NCI-H82 treated with DMSO at 0.1 percent for 48 hours (cell line): ENCODE measurements around the gene CYP4V2.

ENCODE experiments used
- DNase-seq: peaks from one replicate; lab custom pipeline; 2025; ENCODE audit not compliant: unreplicated experiment; lab: John Stamatoyannopoulos, UW

The CYP4V2 gene

DNA sequence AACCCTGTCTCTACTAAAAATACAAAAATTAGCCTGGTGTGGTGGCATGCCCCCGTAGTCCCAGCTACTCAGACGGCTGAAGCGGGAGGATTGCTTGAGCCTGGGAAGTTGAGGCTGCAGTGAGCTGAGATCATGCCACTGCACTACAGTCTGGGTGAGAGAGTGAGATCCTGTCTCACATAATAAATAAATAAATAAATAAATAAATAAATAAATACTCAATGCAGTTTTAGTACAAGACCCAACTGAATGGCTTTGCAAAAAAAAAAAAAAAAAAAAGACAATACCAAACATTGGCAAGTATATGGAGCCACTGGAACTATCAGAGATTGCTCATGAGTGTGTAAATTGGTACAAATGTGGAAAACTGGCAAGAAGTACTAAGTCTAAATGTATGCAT is 3.3 kb upstream of the CYP4V2 start:
- no peak for DNase-seq

DNA sequence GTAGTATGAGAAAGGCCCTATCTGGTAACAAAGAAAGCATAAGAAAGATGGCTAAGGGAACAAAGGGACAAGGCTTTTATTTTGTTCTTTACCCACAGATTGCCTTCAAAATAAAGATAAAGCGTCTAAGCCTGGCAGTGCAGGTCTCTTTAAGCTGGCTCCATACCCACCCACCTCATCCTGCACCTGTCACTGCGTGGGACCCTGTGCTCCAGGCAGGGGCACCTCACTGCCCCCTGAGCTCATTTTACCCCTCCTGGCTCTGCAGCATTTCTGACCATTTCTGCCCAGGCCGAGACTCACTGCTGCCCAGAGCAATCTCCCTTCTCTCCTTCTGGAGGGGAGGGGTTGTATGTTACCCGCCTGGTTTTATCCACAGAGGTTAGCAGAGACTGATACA is 1.7 kb upstream of the CYP4V2 start:
- DNase-seq, result no peak

DNA sequence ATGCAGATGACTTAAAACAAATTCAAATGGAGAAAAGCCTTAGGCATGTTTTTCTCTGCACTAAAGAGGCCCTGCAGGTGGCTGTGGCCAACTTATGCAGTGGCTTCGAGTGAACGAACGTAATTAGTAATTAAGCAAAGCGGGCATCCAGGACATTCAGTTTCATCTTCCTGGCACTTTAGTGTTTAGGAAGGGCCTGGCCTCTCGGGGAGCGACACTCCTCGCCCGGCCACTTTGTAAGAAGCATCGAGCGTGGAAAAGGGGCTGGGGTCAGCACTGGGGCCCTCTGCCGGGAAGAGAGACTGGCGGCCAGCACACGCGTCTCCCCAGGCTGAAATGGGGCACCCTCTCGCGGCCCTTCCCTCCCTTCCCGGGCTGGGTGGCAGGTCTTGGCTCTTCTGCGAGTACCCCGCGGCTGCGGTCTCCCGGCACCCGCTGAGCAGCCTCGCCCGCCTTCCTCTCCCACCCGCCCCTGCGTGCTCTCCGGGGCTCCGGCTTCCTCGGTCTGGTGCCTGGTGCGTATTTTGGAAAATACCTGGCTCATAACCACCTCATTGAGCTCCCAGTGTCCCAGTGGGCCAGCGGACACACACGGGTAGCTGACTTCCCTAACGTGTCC is 677 bp upstream of the CYP4V2 start:
- no peak for DNase-seq

- DNase-seq, result no peak
These were observed 772 bp downstream of the CYP4V2 start for GRCh38 chr4:186192066-186192612.

DNA sequence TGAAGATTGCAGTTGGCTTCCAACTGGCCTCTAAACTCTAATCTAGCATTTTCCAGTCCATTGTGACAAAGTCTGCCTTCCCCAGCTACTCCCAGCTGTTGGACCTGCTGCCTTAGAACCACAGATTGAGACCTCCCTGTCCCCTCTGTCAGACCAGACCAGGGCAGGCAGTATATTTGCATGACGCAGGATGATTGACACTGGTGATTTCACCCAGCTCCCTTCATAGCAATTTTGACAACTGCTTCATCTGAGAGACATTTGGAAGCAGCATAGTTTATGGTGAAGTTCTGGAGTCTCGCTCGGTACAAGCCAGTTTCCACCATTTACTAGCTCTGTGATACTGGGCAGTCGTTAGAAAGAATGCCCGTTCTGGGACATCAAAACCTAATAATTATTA is 2.5 kb downstream of the CYP4V2 start:
- DNase-seq, result no peak

DNA sequence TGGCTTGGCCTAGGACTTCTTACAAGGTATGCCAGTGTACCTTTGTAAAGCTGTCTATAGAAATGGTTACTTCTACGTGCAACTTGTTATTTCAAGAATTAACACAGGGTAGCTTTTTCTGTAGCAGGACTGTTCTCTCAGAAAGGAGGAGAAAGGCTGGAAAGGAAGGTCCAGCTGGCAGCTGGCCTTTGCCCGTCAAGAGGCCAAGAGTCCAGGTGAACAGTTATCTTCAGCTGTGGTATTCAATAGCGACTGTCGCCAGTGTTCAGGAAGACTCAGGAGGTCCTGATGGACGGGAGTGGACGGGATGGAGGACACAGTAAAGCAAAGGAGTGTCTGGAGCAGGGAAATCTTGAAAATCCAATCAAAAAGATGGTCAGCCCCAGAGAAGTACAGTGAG is 4.7 kb downstream of the CYP4V2 start:
- DNase-seq, result no peak

DNA sequence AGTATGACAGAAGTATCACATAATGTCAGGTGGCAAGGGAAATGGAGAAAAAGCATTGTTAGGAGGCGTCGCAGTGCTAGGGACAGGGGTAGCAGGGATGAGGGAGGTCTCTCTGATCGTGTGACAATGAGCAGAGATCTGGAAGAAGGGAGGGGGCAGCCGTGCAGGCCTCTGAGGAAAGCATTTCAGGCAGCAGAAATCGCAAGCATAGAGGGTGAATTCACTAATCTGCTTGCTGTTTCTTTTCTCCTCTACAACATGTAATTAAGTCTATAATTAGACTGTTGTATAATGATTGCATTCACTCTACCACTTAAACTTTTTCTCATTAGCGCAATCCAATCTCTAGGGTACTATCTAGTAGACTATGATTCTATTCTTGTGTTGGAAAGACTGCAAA is 9.1 kb downstream of the CYP4V2 start:
- DNase-seq, result no peak

DNA sequence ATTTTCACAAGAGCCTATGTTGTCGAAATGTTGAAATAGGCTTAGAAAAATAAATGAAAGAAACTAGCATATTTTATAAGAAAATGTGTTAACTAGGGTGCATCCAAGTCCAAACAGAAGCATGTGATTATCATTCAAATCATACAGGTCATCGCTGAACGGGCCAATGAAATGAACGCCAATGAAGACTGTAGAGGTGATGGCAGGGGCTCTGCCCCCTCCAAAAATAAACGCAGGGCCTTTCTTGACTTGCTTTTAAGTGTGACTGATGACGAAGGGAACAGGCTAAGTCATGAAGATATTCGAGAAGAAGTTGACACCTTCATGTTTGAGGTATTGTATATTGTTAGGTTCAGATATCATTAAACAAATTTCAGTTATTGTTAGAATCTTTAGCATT is 9.6 kb downstream of the CYP4V2 start:
- DNase-seq, result no peak

GRCh38 chr4:186201535-186202230 is 10.3 kb downstream of the CYP4V2 start:
- DNase-seq, result no peak

DNA sequence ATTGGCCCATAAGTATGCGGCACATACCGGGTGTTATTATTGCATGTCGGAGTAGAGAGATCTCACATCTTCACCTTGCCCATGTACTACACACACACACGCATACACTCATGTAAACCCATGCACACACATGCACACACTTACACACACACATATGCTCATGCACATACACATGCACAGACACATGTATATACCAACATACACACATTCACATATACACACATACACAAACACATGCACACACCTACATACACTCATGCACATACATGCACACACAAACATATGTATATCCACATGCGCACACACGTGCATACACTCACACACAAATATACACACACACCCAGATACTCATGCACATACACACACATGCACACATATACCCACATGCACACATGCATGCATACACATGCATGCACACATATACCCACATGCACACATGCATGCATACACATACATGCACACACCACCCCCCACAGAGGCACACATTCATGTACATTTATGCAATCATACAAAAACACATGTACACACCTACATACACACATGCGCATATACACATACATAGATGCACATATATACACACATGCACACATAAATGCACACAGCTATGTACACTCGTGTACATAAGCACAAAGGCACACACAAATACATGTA is 11.2 kb downstream of the CYP4V2 start:
- DNase-seq, result no peak

- no peak for DNase-seq
These were observed 12.0 kb downstream of the CYP4V2 start for GRCh38 chr4:186203406-186203805.

- DNase-seq, result no peak
These were observed 12.8 kb downstream of the CYP4V2 start for GRCh38 chr4:186204103-186204559.

GRCh38 chr4:186204686-186205085 is 13.3 kb downstream of the CYP4V2 start:
- no peak for DNase-seq

GRCh38 chr4:186205156-186205555 is 13.8 kb downstream of the CYP4V2 start:
- no peak for DNase-seq

- DNase-seq, result peak; percentile 81
These were observed 25.2 kb downstream of the CYP4V2 start for GRCh38 chr4:186216465-186217024.

GRCh38 chr4:186217733-186218293 is 26.4 kb downstream of the CYP4V2 start:
- DNase-seq, result no peak

DNA sequence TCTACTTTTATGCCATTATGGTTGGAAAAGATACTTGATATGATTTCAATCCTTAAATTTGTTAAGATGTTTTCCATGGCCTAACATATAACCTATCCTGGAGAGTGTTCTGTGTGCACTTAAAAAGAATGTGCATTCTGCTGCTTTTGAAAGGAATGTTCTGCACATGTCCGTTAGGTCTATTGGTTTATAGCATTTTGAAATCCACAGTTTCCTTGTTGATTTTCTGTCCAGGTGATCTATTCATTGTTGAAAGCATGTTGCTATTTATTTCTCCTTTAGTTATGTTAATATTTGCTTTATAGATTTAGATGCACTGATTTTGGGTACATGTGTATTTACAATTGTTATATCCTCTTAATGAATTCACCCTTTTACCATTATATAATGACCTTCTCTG is 30.3 kb downstream of the CYP4V2 start:
- DNase-seq, result no peak

- no peak for DNase-seq
These were observed 34.5 kb downstream of the CYP4V2 start for GRCh38 chr4:186225848-186226247.

GRCh38 chr4:186226521-186227189 is 35.3 kb downstream of the CYP4V2 start:
- DNase-seq, result no peak

- no peak for DNase-seq
These were observed 35.9 kb downstream of the CYP4V2 start, which contains the start of gene KLKB1 for GRCh38 chr4:186227221-186227620. TSS of gene KLKB1 (plus strand) at chr4:186227507. CDS start at chr4:186228196, 689 bp downstream.
